NT2/D1 (cell line): ENCODE results near the gene CDK1.

ENCODE experiments used
- DNase-seq: peaks from one replicate; pipeline ENCODE4 v3.0.0-alpha.2; 2011; ENCODE audit warnings: low read depth, low spot score
- H3K27me3 ChIP-seq: 2 replicates; pipeline ENCODE4 v1.6.0; 2011; ENCODE audit warnings: mild to moderate bottlenecking; ENCODE audit not compliant: insufficient read length, insufficient read depth
- H3K36me3 ChIP-seq: 2 replicates; pipeline ENCODE4 v1.6.1; 2011; ENCODE audit warnings: mild to moderate bottlenecking, low read length, mixed read lengths; ENCODE audit not compliant: insufficient read depth, insufficient read length
- H3K4me1 ChIP-seq: 2 replicates; pipeline ENCODE4 v1.5.1; 2011; ENCODE audit not compliant: insufficient read depth, insufficient read length
- H3K4me3 ChIP-seq: 2 replicates; pipeline ENCODE4 v1.5.1; 2011; ENCODE audit warnings: low read depth; ENCODE audit not compliant: insufficient read length
- H3K9ac ChIP-seq: 2 replicates; pipeline ENCODE4 v1.6.0; 2011; ENCODE audit warnings: low read depth; ENCODE audit not compliant: insufficient read length
- H3K9me3 ChIP-seq: 2 replicates; pipeline ENCODE4 v1.5.1; 2011; ENCODE audit warnings: mild to moderate bottlenecking, low read length; ENCODE audit not compliant: insufficient read depth
- SUZ12 ChIP-seq: IDR thresholded peaks from 2 replicates; pipeline ENCODE4 v1.6.1; 2011; ENCODE audit not compliant: insufficient read length, insufficient read depth; ENCODE audit errors: extremely low read depth
- YY1 ChIP-seq: IDR thresholded peaks from 2 replicates; pipeline ENCODE4 v1.6.1; 2011; ENCODE audit not compliant: insufficient read length, insufficient read depth
- ZNF274 ChIP-seq: IDR thresholded peaks from 2 replicates; pipeline ENCODE4 v1.6.1; 2011; ENCODE audit warnings: mild to moderate bottlenecking, low read depth, low read length

CDK1 gene

GRCh38 chr10:60817398-60817805, 39.1 kb downstream of the CDK1 start:
- DNase-seq = no peak
- no peak for TF ChIP-seq SUZ12
- no peak for TF ChIP-seq ZNF274
- TF ChIP-seq YY1 = no peak
- Histone ChIP-seq H3K9ac (no peak overlapping the region), H3K36me3 (no peaks in the 10 kb centered on the region), H3K9me3 (no peaks in the 10 kb centered on the region), H3K4me1 (no peaks in the 10 kb centered on the region), H3K27me3 (no peaks in the 10 kb centered on the region), H3K4me3 (no peak overlapping the region)

GRCh38 chr10:60818134-60818770, 40.0 kb downstream of the CDK1 start:
- Histone ChIP-seq H3K9me3 (no peaks in the 10 kb centered on the region), H3K9ac (no peak overlapping the region), H3K36me3 (no peaks in the 10 kb centered on the region), H3K4me1 (no peaks in the 10 kb centered on the region), H3K4me3 (no peak overlapping the region), H3K27me3 (no peaks in the 10 kb centered on the region)
- no peak for DNase-seq
- TF ChIP-seq YY1 (no peak), ZNF274 (no peak), SUZ12 (no peak)

DNA sequence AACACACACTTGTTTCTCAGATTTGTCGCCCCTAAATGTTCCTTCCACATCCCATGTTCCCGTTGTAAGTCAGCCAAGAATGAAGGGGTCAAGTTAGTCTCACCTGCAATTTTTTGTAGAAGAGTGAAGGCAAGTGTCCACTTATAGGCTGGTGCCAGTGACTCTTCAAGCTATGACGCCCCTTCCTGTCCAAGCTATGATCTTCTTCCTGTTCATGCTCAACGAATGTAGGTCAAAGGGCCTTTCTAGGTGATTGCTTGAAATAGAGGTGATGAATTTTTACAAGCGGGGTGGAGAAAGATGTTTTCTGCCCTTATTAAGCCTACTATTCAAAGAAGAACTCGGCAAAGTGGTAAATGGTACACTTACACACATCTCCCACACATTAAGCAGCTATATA, 41.0 kb downstream of the CDK1 start:
- Histone ChIP-seq H3K27me3 (no peaks in the 10 kb centered on the region), H3K4me3 (no peak overlapping the region), H3K4me1 (no peaks in the 10 kb centered on the region), H3K9me3 (no peaks in the 10 kb centered on the region), H3K36me3 (no peaks in the 10 kb centered on the region), H3K9ac (no peak overlapping the region)
- no peak for DNase-seq
- TF ChIP-seq SUZ12 (no peak), YY1 (no peak), ZNF274 (no peak)

GRCh38 chr10:60820093-60820754, 41.9 kb downstream of the CDK1 start:
- peak; percentile 23 for DNase-seq
- no peaks in the 10 kb centered on the region for H3K27me3 ChIP-seq
- TF ChIP-seq ZNF274 = no peak
- TF ChIP-seq YY1 = no peak
- TF ChIP-seq SUZ12 = no peak

DNA sequence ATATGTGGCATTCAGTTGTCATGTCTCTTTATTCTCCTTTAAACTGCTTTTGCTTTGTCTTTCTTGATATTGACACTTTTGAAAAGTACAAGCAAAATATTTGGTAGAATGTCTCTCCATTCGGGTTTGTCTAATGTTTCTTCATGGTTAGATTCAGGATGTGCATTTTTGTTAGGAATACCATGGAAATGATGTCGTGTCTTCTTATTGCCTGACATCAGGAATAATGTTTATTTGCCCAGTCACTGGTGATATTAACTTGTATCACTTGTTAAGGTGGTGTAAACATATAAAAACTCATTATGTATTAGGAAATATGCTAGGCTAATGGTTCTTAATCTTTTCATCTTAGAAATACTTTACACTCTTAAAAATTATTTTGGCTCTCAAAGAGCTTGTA, 43.4 kb downstream of the CDK1 start:
- H3K36me3 ChIP-seq = no peaks in the 10 kb centered on the region

More at GRCh38 chr10:60820093-60820754, 41.9 kb downstream of the CDK1 start:
- H3K4me3 ChIP-seq = no peak overlapping the region
- H3K9ac ChIP-seq = no peak overlapping the region
- no peaks in the 10 kb centered on the region for H3K36me3 ChIP-seq
- H3K4me1 ChIP-seq = no peaks in the 10 kb centered on the region
- no peaks in the 10 kb centered on the region for H3K9me3 ChIP-seq

GRCh38 chr10:60822809-60823208, 44.5 kb downstream of the CDK1 start:
- no peaks in the 10 kb centered on the region for H3K4me1 ChIP-seq
- no peaks in the 10 kb centered on the region for H3K27me3 ChIP-seq
- H3K9me3 ChIP-seq = no peaks in the 10 kb centered on the region
- DNase-seq = no peak
- H3K36me3 ChIP-seq = no peaks in the 10 kb centered on the region
- no peak overlapping the region for H3K4me3 ChIP-seq
- TF ChIP-seq SUZ12 = no peak
- TF ChIP-seq ZNF274 = no peak
- TF ChIP-seq YY1 = no peak
- no peak overlapping the region for H3K9ac ChIP-seq

More for the DNA sequence above, 43.4 kb downstream of the CDK1 start:
- no peak overlapping the region for H3K9ac ChIP-seq
- H3K27me3 ChIP-seq = no peaks in the 10 kb centered on the region
- no peak overlapping the region for H3K4me3 ChIP-seq
- H3K9me3 ChIP-seq = no peaks in the 10 kb centered on the region
- no peak for DNase-seq
- TF ChIP-seq YY1 = no peak
- TF ChIP-seq SUZ12 = no peak
- TF ChIP-seq ZNF274 = no peak
- no peaks in the 10 kb centered on the region for H3K4me1 ChIP-seq

- DNase-seq = no peak
- Histone ChIP-seq H3K9me3 (no peaks in the 10 kb centered on the region), H3K9ac (no peak overlapping the region), H3K36me3 (no peaks in the 10 kb centered on the region), H3K27me3 (no peaks in the 10 kb centered on the region), H3K4me3 (no peak overlapping the region), H3K4me1 (no peaks in the 10 kb centered on the region)
- TF ChIP-seq SUZ12 (no peak), ZNF274 (no peak), YY1 (no peak)
Measured at GRCh38 chr10:60823324-60823723, 45.0 kb downstream of the CDK1 start.
